ENCODE data around the gene EHBP1. TPM values are rescaled to one million over a fixed set of nuclear protein-coding genes. Genes with fewer than 3 reads are reported as not detected.

Gene EHBP1
- total RNA-seq, 1 donor from 2014 or later: 45.8 TPM

DNA sequence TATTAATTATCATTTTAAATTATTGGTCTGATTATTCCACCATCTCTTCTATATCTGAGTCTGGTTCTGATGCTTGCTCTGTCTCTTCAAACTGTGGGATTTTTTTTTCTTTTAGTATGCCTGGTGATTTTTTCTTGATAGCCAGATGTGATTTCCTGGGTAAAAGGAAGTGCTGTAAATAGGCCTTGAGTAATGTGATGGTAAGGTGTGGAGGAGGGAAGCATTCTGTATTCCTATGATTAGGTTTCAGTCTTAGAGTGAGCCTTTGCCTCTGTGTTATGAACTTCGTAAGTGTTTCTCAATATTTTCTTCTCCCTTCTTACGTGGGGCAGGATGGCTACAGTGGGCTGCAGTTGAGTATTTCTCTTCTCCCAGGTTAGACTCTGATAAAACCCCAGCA lies 103.0 kb downstream of the EHBP1 start:
- TF ChIP-seq, protein P1, sequence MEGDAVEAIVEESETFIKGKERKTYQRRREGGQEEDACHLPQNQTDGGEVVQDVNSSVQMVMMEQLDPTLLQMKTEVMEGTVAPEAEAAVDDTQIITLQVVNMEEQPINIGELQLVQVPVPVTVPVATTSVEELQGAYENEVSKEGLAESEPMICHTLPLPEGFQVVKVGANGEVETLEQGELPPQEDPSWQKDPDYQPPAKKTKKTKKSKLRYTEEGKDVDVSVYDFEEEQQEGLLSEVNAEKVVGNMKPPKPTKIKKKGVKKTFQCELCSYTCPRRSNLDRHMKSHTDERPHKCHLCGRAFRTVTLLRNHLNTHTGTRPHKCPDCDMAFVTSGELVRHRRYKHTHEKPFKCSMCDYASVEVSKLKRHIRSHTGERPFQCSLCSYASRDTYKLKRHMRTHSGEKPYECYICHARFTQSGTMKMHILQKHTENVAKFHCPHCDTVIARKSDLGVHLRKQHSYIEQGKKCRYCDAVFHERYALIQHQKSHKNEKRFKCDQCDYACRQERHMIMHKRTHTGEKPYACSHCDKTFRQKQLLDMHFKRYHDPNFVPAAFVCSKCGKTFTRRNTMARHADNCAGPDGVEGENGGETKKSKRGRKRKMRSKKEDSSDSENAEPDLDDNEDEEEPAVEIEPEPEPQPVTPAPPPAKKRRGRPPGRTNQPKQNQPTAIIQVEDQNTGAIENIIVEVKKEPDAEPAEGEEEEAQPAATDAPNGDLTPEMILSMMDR (IDR thresholded peaks at IDR 0.05): no peak

DNA sequence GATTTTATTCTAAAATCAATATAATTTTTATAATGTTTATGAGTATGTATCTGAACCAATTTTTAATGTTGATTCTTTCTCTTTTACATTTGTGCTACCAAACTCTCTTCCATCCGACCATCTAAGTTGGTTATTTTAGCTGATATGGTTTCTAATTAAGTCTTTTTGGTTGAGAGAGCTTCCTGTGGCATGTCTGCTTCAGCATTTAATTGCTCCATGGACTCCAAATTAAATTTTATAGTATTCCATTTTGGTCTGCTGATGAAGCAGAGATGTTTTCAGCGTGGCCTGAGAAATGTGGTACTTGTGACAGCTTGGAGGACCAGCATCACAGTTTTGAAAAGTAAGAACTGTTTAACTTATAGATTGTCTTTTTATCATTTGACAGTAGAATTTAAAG lies 105.6 kb downstream of the EHBP1 start:
- no peaks in the 10 kb centered on the region for H3K27me3 ChIP-seq (ENCODE audit: low read depth)
- no peak overlapping the region for H3K4me3 ChIP-seq
- H3K9me3 ChIP-seq: no peaks in the 10 kb centered on the region
- no peak overlapping the region for H3K27ac ChIP-seq
- no peak for DNase-seq
- H3K4me1 ChIP-seq: no peaks in the 10 kb centered on the region
- TF ChIP-seq, protein P1 (IDR thresholded peaks at IDR 0.05): no peak
- intact Hi-C loops (cut with DNase I): no loop called here
- no peaks in the 10 kb centered on the region for H3K36me3 ChIP-seq
- ATAC-seq: no peak

More for the DNA sequence above, 103.0 kb downstream of the EHBP1 start:
- Histone ChIP-seq H3K9me3 (no peaks in the 10 kb centered on the region), H3K27ac (no peak overlapping the region), H3K36me3 (no peaks in the 10 kb centered on the region), H3K27me3 (ENCODE audit: low read depth) (no peaks in the 10 kb centered on the region), H3K4me3 (no peak overlapping the region), H3K4me1 (no peaks in the 10 kb centered on the region)
- ATAC-seq: no peak
- no peak for DNase-seq
- intact Hi-C loops (cut with DNase I): no loop called here

DNA sequence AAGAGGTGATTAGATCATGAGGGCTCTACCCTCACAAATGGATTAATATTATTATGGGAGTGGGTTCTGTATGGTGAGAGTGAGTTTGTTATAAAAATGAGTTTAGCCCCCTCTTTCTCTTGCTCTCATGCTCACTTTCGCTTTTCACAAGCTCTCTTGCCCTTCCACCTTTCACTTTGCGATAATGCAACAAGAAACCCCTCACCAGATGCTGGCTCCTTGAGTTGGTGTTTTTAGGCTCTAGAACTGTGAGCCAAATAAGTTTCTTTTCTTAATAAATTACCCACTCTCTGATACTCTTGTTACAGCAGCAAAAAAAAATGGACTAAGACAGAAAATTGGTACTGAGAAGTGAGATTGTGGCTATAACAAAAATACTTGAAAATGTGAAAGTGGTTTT lies 106.5 kb downstream of the EHBP1 start:
- peaks cover 6% of the 10 kb centered on the region for H3K4me1 ChIP-seq
- H3K27me3 ChIP-seq (ENCODE audit: low read depth): no peaks in the 10 kb centered on the region
- no peaks in the 10 kb centered on the region for H3K9me3 ChIP-seq
- intact Hi-C loops (cut with DNase I): no loop called here
- TF ChIP-seq, protein P1 (IDR thresholded peaks at IDR 0.05): no peak
- H3K36me3 ChIP-seq: no peaks in the 10 kb centered on the region
- no peak for ATAC-seq
- no peak overlapping the region for H3K4me3 ChIP-seq
- DNase-seq: no peak
- no peak overlapping the region for H3K27ac ChIP-seq

- H3K4me3 ChIP-seq: no peak overlapping the region
- peaks cover 7% of the 10 kb centered on the region for H3K4me1 ChIP-seq
- intact Hi-C loops (cut with DNase I): no loop called here
- DNase-seq: no peak
- H3K36me3 ChIP-seq: no peaks in the 10 kb centered on the region
- TF ChIP-seq, protein P1 (IDR thresholded peaks at IDR 0.05): no peak
- no peak for ATAC-seq
- H3K9me3 ChIP-seq: no peaks in the 10 kb centered on the region
- no peak overlapping the region for H3K27ac ChIP-seq
- no peaks in the 10 kb centered on the region for H3K27me3 ChIP-seq (ENCODE audit: low read depth)
Measured at GRCh38 chr2:62812921-62813825, 107.7 kb downstream of the EHBP1 start.

GRCh38 chr2:62814123-62814522 lies 108.6 kb downstream of the EHBP1 start:
- H3K27me3 ChIP-seq (ENCODE audit: low read depth): no peaks in the 10 kb centered on the region
- H3K4me3 ChIP-seq: no peak overlapping the region
- DNase-seq (no peak), ATAC-seq (no peak)
- intact Hi-C loops (cut with DNase I): no loop called here
- no peak overlapping the region for H3K27ac ChIP-seq
- H3K36me3 ChIP-seq: no peaks in the 10 kb centered on the region
- TF ChIP-seq, protein P1 (IDR thresholded peaks at IDR 0.05): no peak
- H3K9me3 ChIP-seq: no peaks in the 10 kb centered on the region
- H3K4me1 ChIP-seq: peaks cover 7% of the 10 kb centered on the region

Measured in lower lobe of right lung (tissue), 2 donors.